Measurements from ENCODE around the gene AAGAB. TPM values are rescaled to one million over a fixed set of nuclear protein-coding genes. Genes with fewer than 3 reads are reported as not detected.

Gene AAGAB
- total RNA-seq, 2 experiments from 2014 or later, result 14.2 to 15.6 TPM

- H3K9me3 Mint-ChIP-seq, result peaks cover 4% of the 10 kb centered on the region
- Histone ChIP-seq H3K4me3 (ENCODE audit: low read length) (no peak overlapping the region), H3K4me1 (ENCODE audit: insufficient read depth, low read length) (no peaks in the 10 kb centered on the region), H3K27me3 (ENCODE audit: control insufficient read depth in 1 of 2, insufficient read depth in 2 of 2, low read length in 2 of 2) (no peaks in the 10 kb centered on the region), H3K9me3 (ENCODE audit: control insufficient read depth in 1 of 2, insufficient read depth in 1 of 2, low read length in 2 of 2) (peaks cover 0 to 5% of the 10 kb centered on the region in 2 experiments), H3K27ac (ENCODE audit: low read depth in 1 of 2, low read length in 2 of 2) (no peak overlapping the region), H3K36me3 (ENCODE audit: insufficient read depth, low read length) (no peaks in the 10 kb centered on the region)
- DNase-seq (no peak), ATAC-seq (ENCODE audit: poor library complexity) (no peak)
- intact Hi-C loops (cut with DNase I, micrococcal nuclease), result no loop called here
- H3K36me3 Mint-ChIP-seq (ENCODE audit: low read depth), result no peaks in the 10 kb centered on the region
- TF ChIP-seq, protein P1, sequence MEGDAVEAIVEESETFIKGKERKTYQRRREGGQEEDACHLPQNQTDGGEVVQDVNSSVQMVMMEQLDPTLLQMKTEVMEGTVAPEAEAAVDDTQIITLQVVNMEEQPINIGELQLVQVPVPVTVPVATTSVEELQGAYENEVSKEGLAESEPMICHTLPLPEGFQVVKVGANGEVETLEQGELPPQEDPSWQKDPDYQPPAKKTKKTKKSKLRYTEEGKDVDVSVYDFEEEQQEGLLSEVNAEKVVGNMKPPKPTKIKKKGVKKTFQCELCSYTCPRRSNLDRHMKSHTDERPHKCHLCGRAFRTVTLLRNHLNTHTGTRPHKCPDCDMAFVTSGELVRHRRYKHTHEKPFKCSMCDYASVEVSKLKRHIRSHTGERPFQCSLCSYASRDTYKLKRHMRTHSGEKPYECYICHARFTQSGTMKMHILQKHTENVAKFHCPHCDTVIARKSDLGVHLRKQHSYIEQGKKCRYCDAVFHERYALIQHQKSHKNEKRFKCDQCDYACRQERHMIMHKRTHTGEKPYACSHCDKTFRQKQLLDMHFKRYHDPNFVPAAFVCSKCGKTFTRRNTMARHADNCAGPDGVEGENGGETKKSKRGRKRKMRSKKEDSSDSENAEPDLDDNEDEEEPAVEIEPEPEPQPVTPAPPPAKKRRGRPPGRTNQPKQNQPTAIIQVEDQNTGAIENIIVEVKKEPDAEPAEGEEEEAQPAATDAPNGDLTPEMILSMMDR (IDR thresholded peaks at IDR 0.05), result no peak
- no peak overlapping the region for H3K27ac Mint-ChIP-seq
- ChIA-PET CTCF (no interaction called here), POLR2A (no interaction called here)
- H3K4me1 Mint-ChIP-seq (ENCODE audit: low read depth), result no peaks in the 10 kb centered on the region
- H3K27me3 Mint-ChIP-seq, result no peaks in the 10 kb centered on the region
- no peak overlapping the region for H3K4me3 Mint-ChIP-seq
Measured at GRCh38 chr15:67267951-67268941, 13.8 kb upstream of the AAGAB start.

DNA sequence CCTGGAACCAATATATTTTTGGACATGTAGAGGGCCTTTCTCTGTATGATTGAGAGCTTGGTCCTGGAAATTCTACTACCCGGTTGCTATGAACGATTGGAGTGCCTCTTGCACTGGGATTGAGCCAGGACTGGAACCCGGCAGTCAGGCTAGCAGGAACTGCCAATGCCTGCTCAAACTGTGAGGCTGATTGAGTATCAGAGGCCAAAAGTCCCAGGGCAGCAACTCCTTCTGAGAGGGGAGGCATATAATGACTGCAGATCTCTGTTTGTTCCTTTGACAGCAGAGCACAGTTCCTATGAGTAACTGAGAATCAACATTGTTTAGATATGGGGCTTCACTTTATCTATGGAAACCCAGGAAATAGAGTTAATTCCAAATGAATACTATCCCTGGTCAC, 13.0 kb upstream of the AAGAB start:
- POLR2A ChIA-PET, result no interaction called here
- H3K27ac Mint-ChIP-seq, result no peak overlapping the region
- no peaks in the 10 kb centered on the region for H3K36me3 Mint-ChIP-seq (ENCODE audit: low read depth)
- TF ChIP-seq, protein P1 (IDR thresholded peaks at IDR 0.05), result no peak
- H3K4me1 Mint-ChIP-seq (ENCODE audit: low read depth), result no peaks in the 10 kb centered on the region
- H3K27me3 Mint-ChIP-seq, result no peaks in the 10 kb centered on the region
- Histone ChIP-seq H3K27ac (ENCODE audit: low read depth in 1 of 2, low read length in 2 of 2) (no peak overlapping the region), H3K9me3 (ENCODE audit: control insufficient read depth in 1 of 2, insufficient read depth in 1 of 2, low read length in 2 of 2) (no peaks in the 10 kb centered on the region), H3K27me3 (ENCODE audit: control insufficient read depth in 1 of 2, insufficient read depth in 2 of 2, low read length in 2 of 2) (no peaks in the 10 kb centered on the region), H3K36me3 (ENCODE audit: insufficient read depth, low read length) (no peaks in the 10 kb centered on the region), H3K4me1 (ENCODE audit: insufficient read depth, low read length) (no peaks in the 10 kb centered on the region), H3K4me3 (ENCODE audit: low read length) (no peak overlapping the region)
- intact Hi-C loops (cut with DNase I, micrococcal nuclease), result no loop called here
- CTCF ChIA-PET, result interaction anchor here (0.6 kb wide), 1 partner anchor 275 kb away, joined by 3 read pairs; no protein-coding TSS in a partner anchor
- peaks cover 2% of the 10 kb centered on the region for H3K9me3 Mint-ChIP-seq
- H3K4me3 Mint-ChIP-seq, result no peak overlapping the region
- DNase-seq (no peak), ATAC-seq (ENCODE audit: poor library complexity) (no peak)

DNA sequence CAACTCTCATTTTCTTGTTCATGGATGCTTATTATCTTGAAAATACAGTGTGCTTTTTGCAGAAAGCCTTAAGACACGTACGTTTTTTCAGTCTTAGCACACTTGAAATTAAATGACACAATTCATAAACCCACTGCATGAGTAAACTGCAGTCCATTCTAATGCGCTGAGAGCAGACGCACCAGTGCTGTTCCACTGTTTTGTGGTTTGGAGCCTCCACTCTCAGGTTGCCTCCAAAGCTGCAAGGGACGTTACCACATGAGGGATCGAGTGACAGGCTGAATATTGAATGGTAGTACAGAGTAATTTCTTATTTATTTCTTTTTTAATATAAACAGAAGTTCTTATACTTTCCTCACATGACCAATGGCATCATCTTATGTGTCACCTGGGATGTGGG, 12.4 kb upstream of the AAGAB start:
- Mint-ChIP-seq H3K27me3 (no peaks in the 10 kb centered on the region), H3K9me3 (no peaks in the 10 kb centered on the region), H3K27ac (no peak overlapping the region), H3K4me1 (ENCODE audit: low read depth) (no peaks in the 10 kb centered on the region), H3K36me3 (ENCODE audit: low read depth) (no peaks in the 10 kb centered on the region), H3K4me3 (no peak overlapping the region)
- Histone ChIP-seq H3K27me3 (ENCODE audit: control insufficient read depth in 1 of 2, insufficient read depth in 2 of 2, low read length in 2 of 2) (no peaks in the 10 kb centered on the region), H3K4me1 (ENCODE audit: insufficient read depth, low read length) (no peaks in the 10 kb centered on the region), H3K27ac (ENCODE audit: low read depth in 1 of 2, low read length in 2 of 2) (no peak overlapping the region), H3K36me3 (ENCODE audit: insufficient read depth, low read length) (no peaks in the 10 kb centered on the region), H3K9me3 (ENCODE audit: control insufficient read depth in 1 of 2, insufficient read depth in 1 of 2, low read length in 2 of 2) (no peaks in the 10 kb centered on the region), H3K4me3 (ENCODE audit: low read length) (no peak overlapping the region)
- no peak for ATAC-seq (ENCODE audit: poor library complexity)
- intact Hi-C loops (cut with DNase I, micrococcal nuclease), result no loop called here
- TF ChIP-seq, protein P1 (IDR thresholded peaks at IDR 0.05), result no peak
- DNase-seq, result no peak
- ChIA-PET POLR2A (no interaction called here), CTCF (interaction anchor here (0.6 kb wide), 1 partner anchor 274 kb away, joined by 3 read pairs; no protein-coding TSS in a partner anchor)

Data from CD4-positive, alpha-beta T cell (primary cell).